WTC11 (cell line): ENCODE data around the gene BCL11B.

Experiments used
- CREM ChIP-seq: sonication (generic); formaldehyde crosslinking; IDR thresholded peaks from 2 replicates; pipeline ENCODE4 v1.8.1; 2022; ENCODE audit warnings: mild to moderate bottlenecking, missing genetic modification reagents, moderate library complexity
- ELF4 ChIP-seq: sonication (generic); formaldehyde crosslinking; IDR thresholded peaks from 2 replicates; pipeline ENCODE4 v1.8.1; 2022; ENCODE audit warnings: low read depth, mild to moderate bottlenecking, moderate library complexity, missing genetic modification reagents
- FOXJ3 ChIP-seq: sonication (generic); formaldehyde crosslinking; IDR thresholded peaks from 2 replicates; pipeline ENCODE4 v1.9.0; 2021; ENCODE audit warnings: missing genetic modification reagents, mild to moderate bottlenecking, borderline replicate concordance
- IRF2 ChIP-seq: sonication (generic); formaldehyde crosslinking; IDR thresholded peaks from 2 replicates; pipeline ENCODE4 v1.8.0; 2022; ENCODE audit warnings: low read depth, missing genetic modification reagents, borderline replicate concordance
- JUN ChIP-seq: sonication (generic); formaldehyde crosslinking; IDR thresholded peaks from 2 replicates; pipeline ENCODE4 v1.8.0; 2023; ENCODE audit warnings: mild to moderate bottlenecking, missing genetic modification reagents
- NFYB ChIP-seq: sonication (generic); formaldehyde crosslinking; conservative IDR thresholded peaks from 2 replicates; pipeline ENCODE4 v1.8.0; 2022; ENCODE audit warnings: low read depth, missing genetic modification reagents
- ZNF138 ChIP-seq: sonication (generic); formaldehyde crosslinking; conservative IDR thresholded peaks from 2 replicates; pipeline ENCODE4 v1.8.1; 2022; ENCODE audit warnings: mild to moderate bottlenecking, moderate library complexity, missing genetic modification reagents
- TF ChIP-seq, protein P1 (sequence below): fragments of 200-600 bp; IDR thresholded peaks from 2 replicates; pipeline ENCODE4 v1.8.0; 2022; ENCODE audit warnings: antibody characterized with exemption
- TF ChIP-seq, protein P2 (sequence below): sonication (generic); formaldehyde crosslinking; IDR thresholded peaks from 2 replicates; pipeline ENCODE4 v1.8.1; 2023; ENCODE audit warnings: mild to moderate bottlenecking, missing genetic modification reagents, moderate library complexity

DNA sequence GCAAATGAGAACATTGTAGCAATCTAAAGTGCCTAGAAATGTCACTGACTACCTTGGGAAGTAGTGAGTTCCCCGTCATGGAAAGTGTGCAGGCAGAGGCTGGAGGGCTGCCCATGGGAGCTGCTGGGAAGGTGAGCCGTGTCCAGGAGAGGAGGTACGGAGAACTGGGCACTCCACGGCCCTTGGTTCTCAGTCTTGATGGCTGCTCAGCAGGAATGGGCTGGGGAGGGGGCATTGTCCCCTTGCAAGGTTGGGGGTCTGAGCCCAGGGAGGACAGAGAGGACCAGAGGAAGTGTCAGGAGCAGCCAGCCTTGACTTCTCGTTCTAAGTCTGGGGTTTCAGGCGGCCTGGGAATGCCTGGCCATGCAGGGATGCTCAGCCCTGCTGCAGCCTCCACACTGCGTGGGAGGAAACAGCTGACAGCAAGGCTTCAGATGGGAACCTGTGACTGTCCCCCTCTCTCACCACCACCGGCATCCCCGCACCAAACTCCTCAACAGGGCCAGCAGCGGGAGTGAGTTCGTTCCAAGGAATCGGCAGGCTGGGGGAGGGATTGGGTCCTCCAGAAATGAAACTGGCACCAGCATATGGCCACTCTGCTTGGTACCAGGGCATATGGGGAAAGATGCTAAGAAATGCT, 140.2 kb downstream of the BCL11B start:
- TF ChIP-seq, protein P1, sequence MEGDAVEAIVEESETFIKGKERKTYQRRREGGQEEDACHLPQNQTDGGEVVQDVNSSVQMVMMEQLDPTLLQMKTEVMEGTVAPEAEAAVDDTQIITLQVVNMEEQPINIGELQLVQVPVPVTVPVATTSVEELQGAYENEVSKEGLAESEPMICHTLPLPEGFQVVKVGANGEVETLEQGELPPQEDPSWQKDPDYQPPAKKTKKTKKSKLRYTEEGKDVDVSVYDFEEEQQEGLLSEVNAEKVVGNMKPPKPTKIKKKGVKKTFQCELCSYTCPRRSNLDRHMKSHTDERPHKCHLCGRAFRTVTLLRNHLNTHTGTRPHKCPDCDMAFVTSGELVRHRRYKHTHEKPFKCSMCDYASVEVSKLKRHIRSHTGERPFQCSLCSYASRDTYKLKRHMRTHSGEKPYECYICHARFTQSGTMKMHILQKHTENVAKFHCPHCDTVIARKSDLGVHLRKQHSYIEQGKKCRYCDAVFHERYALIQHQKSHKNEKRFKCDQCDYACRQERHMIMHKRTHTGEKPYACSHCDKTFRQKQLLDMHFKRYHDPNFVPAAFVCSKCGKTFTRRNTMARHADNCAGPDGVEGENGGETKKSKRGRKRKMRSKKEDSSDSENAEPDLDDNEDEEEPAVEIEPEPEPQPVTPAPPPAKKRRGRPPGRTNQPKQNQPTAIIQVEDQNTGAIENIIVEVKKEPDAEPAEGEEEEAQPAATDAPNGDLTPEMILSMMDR = no peak
- TF ChIP-seq JUN (no peak), CREM (no peak), IRF2 (no peak), FOXJ3 (no peak), ELF4 (CRISPR knock-in tag) (no peak), ZNF138 (CRISPR knock-in tag) (no peak), NFYB (CRISPR knock-in tag) (no peak)
- TF ChIP-seq, protein P2, sequence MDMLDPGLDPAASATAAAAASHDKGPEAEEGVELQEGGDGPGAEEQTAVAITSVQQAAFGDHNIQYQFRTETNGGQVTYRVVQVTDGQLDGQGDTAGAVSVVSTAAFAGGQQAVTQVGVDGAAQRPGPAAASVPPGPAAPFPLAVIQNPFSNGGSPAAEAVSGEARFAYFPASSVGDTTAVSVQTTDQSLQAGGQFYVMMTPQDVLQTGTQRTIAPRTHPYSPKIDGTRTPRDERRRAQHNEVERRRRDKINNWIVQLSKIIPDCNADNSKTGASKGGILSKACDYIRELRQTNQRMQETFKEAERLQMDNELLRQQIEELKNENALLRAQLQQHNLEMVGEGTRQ (CRISPR knock-in tag) = no peak
